Stimulated activated naive B cell treated with anti-CD40 and anti-IgM and Interleukin-4, amounts not matched to agents 10 μg/mL and 1 μg/mL and 100 μg/mL, for 72 hours (primary cell): ENCODE measurements around the gene PRDX2.
A peak's percentile ranks its signal among the peaks of the same experiment; 100 is the strongest.
"Not testable (repeated sequence)": the region's sequence is repeated elsewhere in the genome, so short reads cannot be mapped to it uniquely, and the experiment has no call there.

Source experiments
- ATAC-seq, 2 donors: fragments of 150-1000 bp; cut with Tn5 transposase; replicated peaks; 2 replicates each; pipeline ENCODE4 v1.10.0; 2021; ENCODE audit warnings: moderate library complexity in 1 of 2
- DNase-seq: peaks from one replicate; pipeline ENCODE4 v3.0.0; 2021
- H3K27ac Mint-ChIP-seq: one replicate; pipeline ENCODE4 v1.8.0; 2022; ENCODE audit warnings: mild to moderate bottlenecking, mixed read lengths
- H3K27me3 Mint-ChIP-seq, 2 donors: one replicate each; pipeline ENCODE4 v1.8.0; 2022; ENCODE audit warnings: mixed read lengths in 2 of 2
- H3K36me3 Mint-ChIP-seq, 2 donors: one replicate each; pipeline ENCODE4 v1.8.0; 2022; ENCODE audit warnings: mixed read lengths in 2 of 2, mild to moderate bottlenecking in 1 of 2
- H3K4me1 Mint-ChIP-seq, 2 donors: one replicate each; pipeline ENCODE4 v1.8.0; 2022; ENCODE audit warnings: mixed read lengths in 2 of 2, mild to moderate bottlenecking in 1 of 2
- H3K4me3 Mint-ChIP-seq, 2 donors: one replicate each; pipeline ENCODE4 v1.8.0; 2022; ENCODE audit warnings: mild to moderate bottlenecking in 2 of 2, mixed read lengths in 2 of 2, moderate library complexity in 1 of 2
- H3K9me3 Mint-ChIP-seq, 2 donors: one replicate each; pipeline ENCODE4 v1.8.0; 2022; ENCODE audit warnings: mixed read lengths in 2 of 2, mild to moderate bottlenecking in 1 of 2

PRDX2 gene

GRCh38 chr19:12802267-12803106 is 887 bp upstream of the PRDX2 start:
- DNase-seq = no peak
- H3K36me3 Mint-ChIP-seq = peaks cover 0 to 7% of the 10 kb centered on the region in 2 donors
- H3K4me1 Mint-ChIP-seq = peaks cover 28 to 33% of the 10 kb centered on the region in 2 donors
- peak overlapping the region; percentile 43 for H3K27ac Mint-ChIP-seq
- H3K27me3 Mint-ChIP-seq = peaks cover 0 to 7% of the 10 kb centered on the region in 2 donors
- H3K9me3 Mint-ChIP-seq = no peaks in the 10 kb centered on the region
- peak overlapping the region; percentile 86 to 90 for H3K4me3 Mint-ChIP-seq
- no peak for ATAC-seq

- DNase-seq = no peak
- H3K4me1 Mint-ChIP-seq = peaks cover 23 to 28% of the 10 kb centered on the region in 2 donors
- H3K27me3 Mint-ChIP-seq = peaks cover 0 to 7% of the 10 kb centered on the region in 2 donors
- peak overlapping the region; percentile 86 to 90 for H3K4me3 Mint-ChIP-seq
- H3K36me3 Mint-ChIP-seq = no peaks in the 10 kb centered on the region
- no peaks in the 10 kb centered on the region for H3K9me3 Mint-ChIP-seq
- ATAC-seq = peak; percentile 6 to 26
- peak overlapping the region; percentile 71 for H3K27ac Mint-ChIP-seq
These were observed 606 bp downstream of the PRDX2 start for GRCh38 chr19:12800923-12801465.

GRCh38 chr19:12800466-12800770 is 1.2 kb downstream of the PRDX2 start:
- peaks cover 25 to 31% of the 10 kb centered on the region in 2 donors for H3K4me1 Mint-ChIP-seq
- H3K4me3 Mint-ChIP-seq = peak overlapping the region in 1 of 2 donors; percentile 90
- H3K36me3 Mint-ChIP-seq = no peaks in the 10 kb centered on the region
- DNase-seq (no peak), ATAC-seq (no peak)
- H3K27ac Mint-ChIP-seq = no peak overlapping the region
- H3K27me3 Mint-ChIP-seq = peaks cover 0 to 7% of the 10 kb centered on the region in 2 donors
- H3K9me3 Mint-ChIP-seq = no peaks in the 10 kb centered on the region

- ATAC-seq (no peak), DNase-seq (no peak)
- Mint-ChIP-seq H3K27ac (no peak overlapping the region), H3K9me3 (no peaks in the 10 kb centered on the region), H3K4me1 (peaks cover 26 to 32% of the 10 kb centered on the region in 2 donors), H3K4me3 (no peak overlapping the region), H3K27me3 (peaks cover 0 to 7% of the 10 kb centered on the region in 2 donors), H3K36me3 (no peaks in the 10 kb centered on the region)
These were observed 1.7 kb downstream of the PRDX2 start for GRCh38 chr19:12799742-12800465.

- Mint-ChIP-seq H3K4me3 (peak overlapping the region in 1 of 2 donors; percentile 14), H3K4me1 (peaks cover 33 to 45% of the 10 kb centered on the region in 2 donors)
- not testable (repeated sequence) for H3K9me3 Mint-ChIP-seq, H3K27ac Mint-ChIP-seq, H3K36me3 Mint-ChIP-seq, H3K27me3 Mint-ChIP-seq, DNase-seq, ATAC-seq
These were observed 4.0 kb downstream of the PRDX2 start for GRCh38 chr19:12797607-12798006.

- Mint-ChIP-seq H3K4me1 (peaks cover 29 to 40% of the 10 kb centered on the region in 2 donors), H3K36me3 (peaks cover 11 to 12% of the 10 kb centered on the region in 2 donors), H3K27me3 (peaks cover 0 to 1% of the 10 kb centered on the region in 2 donors), H3K4me3 (no peak overlapping the region), H3K27ac (no peak overlapping the region), H3K9me3 (no peaks in the 10 kb centered on the region)
- no peak for ATAC-seq
- no peak for DNase-seq
These were observed 4.4 kb downstream of the PRDX2 start for GRCh38 chr19:12797141-12797587.

- peak overlapping the region; percentile 68 for H3K27ac Mint-ChIP-seq
- peak overlapping the region; percentile 79 to 81 for H3K4me3 Mint-ChIP-seq
- H3K9me3 Mint-ChIP-seq = no peaks in the 10 kb centered on the region
- no peak for ATAC-seq
- peaks cover 16 to 17% of the 10 kb centered on the region in 2 donors for H3K36me3 Mint-ChIP-seq
- DNase-seq = peak; percentile 56
- peaks cover 30 to 42% of the 10 kb centered on the region in 2 donors for H3K4me1 Mint-ChIP-seq
- no peaks in the 10 kb centered on the region for H3K27me3 Mint-ChIP-seq
These were observed 5.2 kb downstream of the PRDX2 start for GRCh38 chr19:12796146-12797071.

DNA sequence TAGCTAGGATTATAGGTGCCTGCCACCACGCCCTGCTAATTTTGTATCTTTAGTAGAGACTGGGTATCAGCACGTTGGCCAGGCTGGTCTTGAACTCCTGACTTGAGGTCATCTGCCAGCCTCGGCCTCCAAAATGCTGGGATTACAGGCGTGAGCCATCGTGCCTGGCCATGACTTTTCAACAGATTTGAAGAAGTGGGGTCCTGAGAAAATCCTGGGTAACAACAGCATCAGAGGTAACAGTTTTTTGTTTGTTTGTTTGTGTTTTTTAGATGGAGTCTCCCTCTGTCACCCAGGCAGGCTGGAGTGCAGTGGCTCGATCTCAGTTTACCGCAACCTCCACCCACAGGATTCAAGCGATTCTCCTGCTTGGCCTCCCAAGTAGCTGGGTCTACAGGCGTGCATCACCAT is 6.6 kb downstream of the PRDX2 start:
- Mint-ChIP-seq H3K27me3 (no peaks in the 10 kb centered on the region), H3K27ac (peak overlapping the region; percentile 14), H3K4me3 (no peak overlapping the region), H3K9me3 (no peaks in the 10 kb centered on the region), H3K4me1 (peaks cover 35 to 47% of the 10 kb centered on the region in 2 donors), H3K36me3 (peaks cover 19 to 20% of the 10 kb centered on the region in 2 donors)
- ATAC-seq (no peak), DNase-seq (no peak)

GRCh38 chr19:12794196-12794941 is 7.2 kb downstream of the PRDX2 start:
- DNase-seq (no peak), ATAC-seq (no peak)
- H3K27ac Mint-ChIP-seq = peak overlapping the region; percentile 100
- H3K4me3 Mint-ChIP-seq = peak overlapping the region; percentile 82 to 100
- H3K27me3 Mint-ChIP-seq = no peaks in the 10 kb centered on the region
- H3K4me1 Mint-ChIP-seq = peaks cover 33 to 47% of the 10 kb centered on the region in 2 donors
- no peaks in the 10 kb centered on the region for H3K9me3 Mint-ChIP-seq
- peaks cover 19 to 20% of the 10 kb centered on the region in 2 donors for H3K36me3 Mint-ChIP-seq

DNA sequence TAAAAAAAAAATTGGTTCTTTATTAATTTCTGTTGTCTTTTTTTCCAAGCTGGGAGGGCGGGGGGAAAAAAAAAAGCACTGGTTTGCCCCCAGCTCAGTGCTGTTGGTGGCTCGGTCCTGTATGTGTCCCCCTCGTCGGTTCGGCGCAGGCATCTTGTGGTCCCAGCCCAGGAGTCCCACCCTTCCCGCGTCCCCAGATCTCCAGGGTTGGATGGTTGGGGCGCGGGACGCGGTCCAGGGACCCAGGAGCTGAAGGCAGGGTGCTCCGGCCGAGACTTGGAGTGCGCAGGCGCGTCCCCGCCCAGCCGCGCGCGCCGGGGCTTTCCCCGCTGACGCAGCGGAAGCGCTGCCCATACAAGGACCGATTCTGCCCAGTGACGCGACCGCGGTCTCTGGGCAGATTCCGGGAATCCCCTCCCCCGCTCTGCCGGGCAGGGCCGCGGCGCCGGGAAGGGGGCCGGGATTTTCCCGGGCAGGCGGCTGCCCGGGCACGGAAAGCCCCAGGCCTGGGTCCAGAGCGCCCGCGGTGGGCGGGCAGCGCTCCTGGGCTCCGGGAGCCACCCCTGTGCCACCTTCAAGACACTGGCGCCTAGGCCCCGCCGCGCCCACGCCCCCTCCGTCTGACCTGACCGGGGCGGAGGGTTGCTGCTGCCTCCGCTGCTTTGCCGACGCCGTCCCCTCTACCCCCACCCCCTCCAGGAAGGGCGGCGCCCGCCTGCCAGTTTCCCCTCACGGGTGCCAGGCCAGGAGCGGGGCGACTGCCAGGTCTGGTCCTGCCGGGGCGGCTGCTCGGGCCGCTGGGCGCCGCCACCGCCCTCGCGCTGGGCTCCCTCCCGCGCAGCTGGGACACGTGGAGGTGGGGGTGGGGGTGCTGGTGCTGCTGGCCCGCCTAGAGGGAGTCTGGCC is 8.1 kb downstream of the PRDX2 start:
- ATAC-seq (peak; percentile 33 to 44), DNase-seq (peak; percentile 95)
- H3K27ac Mint-ChIP-seq = peak overlapping the region; percentile 100
- H3K27me3 Mint-ChIP-seq = no peaks in the 10 kb centered on the region
- H3K4me3 Mint-ChIP-seq = peak overlapping the region; percentile 96 to 100
- peaks cover 19 to 20% of the 10 kb centered on the region in 2 donors for H3K36me3 Mint-ChIP-seq
- peaks cover 40 to 55% of the 10 kb centered on the region in 2 donors for H3K4me1 Mint-ChIP-seq
- no peaks in the 10 kb centered on the region for H3K9me3 Mint-ChIP-seq

DNA sequence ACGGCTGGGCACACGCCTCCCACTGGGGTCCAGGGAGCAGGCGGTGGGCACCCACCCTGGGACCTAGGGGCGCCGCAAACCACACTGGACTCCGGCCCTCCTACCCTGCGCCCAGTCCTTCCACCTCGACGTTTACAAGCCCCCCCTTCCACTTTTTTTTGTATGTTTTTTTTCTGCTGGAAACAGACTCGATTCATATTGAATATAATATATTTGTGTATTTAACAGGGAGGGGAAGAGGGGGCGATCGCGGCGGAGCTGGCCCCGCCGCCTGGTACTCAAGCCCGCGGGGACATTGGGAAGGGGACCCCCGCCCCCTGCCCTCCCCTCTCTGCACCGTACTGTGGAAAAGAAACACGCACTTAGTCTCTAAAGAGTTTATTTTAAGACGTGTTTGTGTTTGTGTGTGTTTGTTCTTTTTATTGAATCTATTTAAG is 8.7 kb downstream of the PRDX2 start:
- Mint-ChIP-seq H3K36me3 (peaks cover 19 to 20% of the 10 kb centered on the region in 2 donors), H3K9me3 (no peaks in the 10 kb centered on the region), H3K27ac (peak overlapping the region; percentile 100), H3K4me1 (peaks cover 43 to 61% of the 10 kb centered on the region in 2 donors), H3K27me3 (no peaks in the 10 kb centered on the region), H3K4me3 (peak overlapping the region; percentile 96 to 100)
- ATAC-seq = no peak
- DNase-seq = no peak
